Inflammatory macrophage treated with lipopolysaccharide for 1 hour (primary cell): ENCODE data around the gene PPP1R17.

ENCODE experiments used
- DNase-seq, 2 donors: peaks; one replicate each; pipeline ENCODE4 v3.0.0-alpha.2; 2020 to 2022

Gene PPP1R17

DNA sequence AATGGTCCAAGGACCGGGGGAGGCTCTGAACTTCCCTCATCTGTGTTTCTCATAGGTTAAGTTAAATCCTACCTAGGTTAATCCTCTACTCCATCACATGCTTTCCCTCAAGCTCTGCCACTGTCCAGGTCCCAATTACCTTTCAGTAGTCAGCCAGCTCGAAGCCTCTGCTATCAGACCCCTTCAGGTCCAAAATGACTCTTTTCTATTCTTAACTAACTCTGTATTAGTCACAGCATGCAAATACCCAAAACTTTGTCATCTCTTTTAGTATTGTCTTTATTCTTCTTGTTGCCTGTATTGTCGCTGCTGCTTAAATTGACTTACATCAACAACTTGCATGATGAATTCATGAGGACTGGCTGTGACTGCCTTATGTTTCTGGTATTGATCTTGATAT, 15.3 kb downstream of the PPP1R17 start:
- DNase-seq, result no peak

GRCh38 chr7:31705377-31705776, 18.4 kb downstream of the PPP1R17 start:
- DNase-seq, result no peak

DNA sequence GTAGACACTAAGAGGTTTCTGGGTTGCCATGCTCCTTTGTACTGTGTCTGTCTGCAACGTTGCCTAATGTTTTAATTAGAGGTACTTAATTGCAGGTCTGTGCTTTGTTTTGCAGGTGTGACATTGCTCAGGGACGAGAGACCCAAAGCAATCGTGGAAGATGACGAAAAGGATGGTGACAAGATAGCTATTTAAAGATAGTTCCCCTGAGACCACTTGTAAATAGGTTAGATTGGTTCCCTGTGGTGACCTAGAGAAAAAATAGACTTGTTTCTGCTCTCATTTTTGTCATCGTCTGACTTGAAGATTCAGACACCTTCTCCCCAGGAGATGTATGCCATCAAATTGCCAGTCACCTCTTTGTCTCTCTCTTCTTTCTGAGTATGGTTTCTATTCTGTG, 20.1 kb downstream of the PPP1R17 start:
- no peak for DNase-seq

GRCh38 chr7:31710171-31710570, 23.2 kb downstream of the PPP1R17 start:
- no peak for DNase-seq

- DNase-seq, result no peak
These were observed 29.3 kb downstream of the PPP1R17 start for GRCh38 chr7:31716355-31716754.

DNA sequence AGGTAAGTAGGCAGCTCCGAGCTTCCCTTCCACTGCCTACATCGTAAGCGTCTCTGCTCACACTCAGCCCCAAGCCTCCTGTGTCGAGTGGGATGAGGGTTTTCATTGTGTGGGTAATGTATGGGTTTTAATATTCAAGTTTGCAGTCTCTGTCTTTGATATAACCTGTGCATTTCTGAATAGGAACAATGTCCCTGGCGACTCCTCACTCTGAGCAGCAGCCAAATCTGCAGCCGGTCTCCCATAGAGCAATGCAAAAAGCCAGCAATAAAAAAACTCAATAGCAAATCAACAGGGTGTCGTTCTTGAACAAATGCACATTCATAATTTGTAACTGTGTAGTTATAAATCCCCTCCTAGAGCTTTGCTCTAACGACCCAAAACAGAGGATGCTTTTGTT, 33.4 kb downstream of the PPP1R17 start:
- no peak for DNase-seq

DNA sequence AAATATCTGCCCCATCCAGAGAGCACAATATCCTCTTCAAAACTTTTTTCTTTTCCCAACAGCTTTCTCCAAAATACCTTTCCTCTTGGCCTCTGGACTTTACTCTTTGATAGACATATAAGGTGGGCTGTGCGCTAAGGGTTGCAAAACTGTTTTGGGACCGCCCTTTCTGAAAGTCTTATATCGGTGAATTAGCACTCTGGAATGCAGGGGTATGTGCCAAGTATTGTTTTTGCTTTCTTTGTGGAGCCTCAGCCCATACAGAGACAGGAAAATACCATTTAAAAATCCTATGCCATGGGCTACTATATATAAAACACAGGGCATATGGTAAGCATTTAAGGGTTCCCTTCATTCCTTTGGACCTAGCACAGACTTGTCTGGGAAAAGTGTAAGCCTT, 37.7 kb downstream of the PPP1R17 start:
- no peak for DNase-seq

DNA sequence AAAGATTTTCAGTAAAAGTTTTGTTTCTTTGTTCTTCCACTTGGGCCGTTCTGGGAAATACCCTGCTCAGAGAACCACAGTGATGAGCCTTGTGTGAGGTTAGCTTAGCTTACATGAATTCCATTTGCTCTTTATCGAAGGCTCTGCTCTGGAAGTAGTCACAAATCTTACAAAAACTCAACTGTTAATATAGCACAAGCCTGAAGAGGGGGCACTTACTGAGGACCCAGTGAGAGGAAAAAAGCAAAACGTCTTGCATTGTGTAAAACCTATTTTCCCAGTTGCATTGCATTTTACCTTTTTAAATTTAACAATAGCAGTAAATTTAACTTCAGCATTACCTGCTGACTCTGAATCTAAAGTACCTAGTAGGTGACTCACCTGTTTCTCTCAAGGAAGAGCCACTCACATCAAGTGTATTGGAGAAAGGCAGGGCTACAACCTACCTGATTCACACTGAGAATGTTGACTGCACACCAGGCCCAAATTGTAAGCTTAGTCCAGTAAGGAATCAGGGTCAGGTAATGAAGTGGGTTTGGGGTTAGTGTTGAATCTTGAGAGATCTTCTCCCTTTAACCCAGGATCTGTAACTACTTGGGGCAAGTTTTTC, 42.3 kb downstream of the PPP1R17 start:
- DNase-seq, result no peak

DNA sequence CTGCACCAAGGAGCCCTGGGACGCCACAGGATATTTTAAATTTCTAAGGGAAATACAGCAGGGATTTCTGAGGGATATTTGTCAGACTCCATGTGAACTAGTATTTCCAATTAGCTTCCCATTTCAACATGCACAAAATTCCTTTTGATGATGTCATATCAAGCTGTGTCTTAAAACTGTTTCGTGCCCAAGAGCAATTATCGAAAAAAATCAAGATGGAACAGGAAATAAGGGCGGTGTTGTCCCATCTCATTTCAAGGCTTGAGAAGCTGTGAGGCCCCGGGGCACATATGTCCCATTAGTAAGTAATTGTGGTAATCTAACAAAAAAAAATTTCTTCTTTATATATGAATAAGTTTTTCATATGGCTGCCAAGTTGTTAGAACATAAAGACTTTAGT, 47.4 kb downstream of the PPP1R17 start:
- peak in 1 of 2 donors; percentile 11 for DNase-seq

GRCh38 chr7:31735991-31736982, 49.3 kb downstream of the PPP1R17 start:
- DNase-seq, result peak; percentile 58 to 92

- no peak for DNase-seq
These were observed 54.8 kb downstream of the PPP1R17 start for GRCh38 chr7:31741852-31742251.

GRCh38 chr7:31744294-31744874, 57.4 kb downstream of the PPP1R17 start:
- peak; percentile 27 to 74 for DNase-seq

- peak in 1 of 2 donors; percentile 2 for DNase-seq
These were observed 60.5 kb downstream of the PPP1R17 start for GRCh38 chr7:31747553-31747952.

- no peak for DNase-seq
These were observed 61.1 kb downstream of the PPP1R17 start for GRCh38 chr7:31748084-31748483.

- no peak for DNase-seq
These were observed 64.7 kb downstream of the PPP1R17 start for GRCh38 chr7:31751726-31752125.
